Bone marrow (tissue), 2 donors: Measurements from ENCODE around the gene MT1B.

Experiments
- DNase-seq, 2 donors: peaks; one replicate each; lab custom pipeline; 2025; lab: John Stamatoyannopoulos, UW

Gene MT1B

GRCh38 chr16:56651586-56651985 is at the start of gene MT1B:
TSS of gene MT1B (plus strand) at chr16:56651886. CDS start at chr16:56651954, 68 bp downstream.
- DNase-seq: no peak

- DNase-seq: no peak
These were observed 48.1 kb upstream of the MT1B start for GRCh38 chr16:56603589-56603988.

GRCh38 chr16:56604966-56605365 is 46.7 kb upstream of the MT1B start:
- no peak for DNase-seq

- DNase-seq: no peak
These were observed 46.2 kb upstream of the MT1B start for GRCh38 chr16:56605475-56605874.

DNA sequence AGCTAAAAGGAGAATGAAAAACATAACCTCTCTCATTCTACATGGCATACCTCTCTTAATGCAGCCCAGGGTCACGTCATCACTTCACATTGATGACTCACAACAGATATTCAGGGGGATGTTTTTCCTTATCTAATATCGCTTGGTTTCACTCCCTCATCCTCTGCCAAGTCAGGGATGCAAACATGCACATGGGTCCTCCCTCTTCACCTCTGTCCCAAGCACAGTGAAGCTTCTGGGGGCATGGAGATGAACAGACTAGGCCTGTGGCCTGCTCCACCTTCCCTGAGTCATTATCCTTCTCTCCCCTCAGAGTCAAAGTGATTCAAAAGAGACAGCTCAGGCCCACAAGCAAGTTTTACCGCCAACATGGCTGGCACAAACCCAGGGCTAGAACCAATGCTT is 45.6 kb upstream of the MT1B start:
- no peak for DNase-seq

DNA sequence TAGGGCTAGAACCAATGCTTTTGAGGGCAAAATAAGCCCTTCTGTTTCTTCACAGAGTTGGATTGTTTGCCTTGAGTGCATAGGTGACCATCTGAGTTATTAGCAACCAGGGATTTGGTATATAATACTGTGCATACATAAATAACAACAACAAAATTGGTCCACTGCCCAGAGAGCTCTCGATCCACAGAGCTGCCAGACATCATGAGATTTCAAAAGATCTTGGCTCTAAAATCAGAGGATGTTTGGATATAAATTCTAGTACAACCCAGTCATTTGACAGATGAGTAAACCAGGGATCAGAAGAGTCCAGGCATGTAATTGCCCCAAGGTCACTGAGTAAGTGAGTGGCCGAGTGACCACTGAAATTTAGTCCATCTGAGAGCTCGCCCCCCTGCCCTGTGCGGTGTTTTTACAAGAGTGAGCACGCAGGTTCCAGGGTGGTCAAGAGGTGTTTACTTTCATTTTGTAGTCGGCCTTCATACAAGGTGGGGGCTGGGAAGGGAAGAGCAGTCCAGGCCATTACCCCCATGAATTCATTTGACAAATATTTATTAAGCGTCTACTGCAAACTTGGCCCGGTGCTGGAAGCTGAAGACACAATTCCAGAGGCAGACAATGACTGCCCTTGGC is 45.1 kb upstream of the MT1B start:
- no peak for DNase-seq

GRCh38 chr16:56607109-56607618 is 44.5 kb upstream of the MT1B start:
- no peak for DNase-seq

DNA sequence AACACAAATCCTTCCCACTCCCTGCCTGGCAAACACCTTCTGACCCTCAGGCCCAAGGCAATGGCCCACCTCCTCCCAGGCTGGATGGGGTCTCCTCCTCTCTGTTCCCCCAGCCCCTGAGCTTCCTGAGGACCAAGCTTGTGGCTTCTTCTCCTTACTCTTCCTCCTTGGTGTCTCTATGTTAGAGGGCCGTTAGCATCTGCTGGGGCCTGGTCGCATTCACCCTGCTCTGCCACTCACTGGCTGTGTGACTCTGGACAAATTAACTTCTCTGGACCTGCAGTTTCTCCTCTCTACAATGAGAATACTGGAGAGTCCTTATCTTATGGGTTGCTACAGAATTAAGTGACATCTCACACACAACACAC is 44.0 kb upstream of the MT1B start:
- no peak for DNase-seq

DNA sequence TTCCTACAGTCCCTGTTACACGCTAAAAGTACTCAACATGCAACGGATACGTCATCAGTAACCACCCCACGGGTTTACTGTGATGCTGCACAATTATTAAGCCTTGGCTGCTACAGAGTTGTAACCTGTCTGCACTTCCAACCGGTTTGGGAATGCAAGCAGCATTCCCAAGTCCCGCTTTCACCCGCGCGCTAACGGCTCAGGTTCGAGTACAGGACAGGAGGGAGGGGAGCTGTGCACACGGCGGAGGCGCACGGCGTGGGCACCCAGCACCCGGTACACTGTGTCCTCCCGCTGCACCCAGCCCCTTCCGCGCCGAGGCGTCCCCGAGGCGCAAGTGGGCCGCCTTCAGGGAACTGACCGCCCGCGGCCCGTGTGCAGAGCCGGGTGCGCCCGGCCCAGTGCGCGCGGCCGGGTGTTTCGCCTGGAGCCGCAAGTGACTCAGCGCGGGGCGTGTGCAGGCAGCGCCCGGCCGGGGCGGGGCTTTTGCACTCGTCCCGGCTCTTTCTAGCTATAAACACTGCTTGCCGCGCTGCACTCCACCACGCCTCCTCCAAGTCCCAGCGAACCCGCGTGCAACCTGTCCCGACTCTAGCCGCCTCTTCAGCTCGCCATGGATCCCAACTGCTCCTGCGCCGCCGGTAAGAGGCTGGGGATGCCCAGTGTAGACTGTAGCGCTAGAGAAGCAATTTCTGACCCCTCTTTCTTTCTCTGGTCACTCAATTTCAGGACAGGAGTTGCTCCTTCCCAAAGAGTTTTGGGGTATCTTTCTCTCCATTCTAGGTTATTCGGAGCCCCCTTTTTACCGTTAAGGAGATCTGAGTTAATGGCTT is 43.4 kb upstream of the MT1B start, which contains the start of gene MT2A:
Gene MT2A (plus strand): TSS at position 542 of the 833 bp plus-strand sequence. CDS start 72 bp downstream, at position 614.
- DNase-seq: peak; percentile 44 to 91

- no peak for DNase-seq
These were observed 42.7 kb upstream of the MT1B start for GRCh38 chr16:56608876-56609462.

DNA sequence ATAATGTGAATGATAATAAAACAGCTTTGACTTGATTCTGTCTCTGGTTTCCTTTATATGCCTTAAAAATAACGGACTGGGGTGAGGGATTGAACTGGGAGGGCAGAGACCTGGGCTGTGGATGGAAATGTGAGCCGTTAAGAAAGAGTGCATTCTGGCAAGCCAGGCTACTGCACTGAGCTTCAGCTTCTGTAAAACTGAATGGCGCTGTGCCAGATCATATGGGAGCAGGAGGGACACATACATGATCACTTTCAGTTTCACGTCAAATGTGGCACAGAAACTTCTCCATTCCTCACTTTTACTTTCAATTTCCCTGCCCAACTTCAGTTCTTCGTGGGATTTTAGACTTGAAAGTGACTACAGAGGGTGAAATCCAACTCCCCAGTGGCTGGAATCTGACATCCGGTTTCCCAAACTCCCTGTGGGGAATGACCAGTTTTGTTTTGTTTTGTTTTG is 42.2 kb upstream of the MT1B start:
- DNase-seq: peak; percentile 22 to 94

GRCh38 chr16:56610017-56610608 is 41.6 kb upstream of the MT1B start:
- no peak for DNase-seq

DNA sequence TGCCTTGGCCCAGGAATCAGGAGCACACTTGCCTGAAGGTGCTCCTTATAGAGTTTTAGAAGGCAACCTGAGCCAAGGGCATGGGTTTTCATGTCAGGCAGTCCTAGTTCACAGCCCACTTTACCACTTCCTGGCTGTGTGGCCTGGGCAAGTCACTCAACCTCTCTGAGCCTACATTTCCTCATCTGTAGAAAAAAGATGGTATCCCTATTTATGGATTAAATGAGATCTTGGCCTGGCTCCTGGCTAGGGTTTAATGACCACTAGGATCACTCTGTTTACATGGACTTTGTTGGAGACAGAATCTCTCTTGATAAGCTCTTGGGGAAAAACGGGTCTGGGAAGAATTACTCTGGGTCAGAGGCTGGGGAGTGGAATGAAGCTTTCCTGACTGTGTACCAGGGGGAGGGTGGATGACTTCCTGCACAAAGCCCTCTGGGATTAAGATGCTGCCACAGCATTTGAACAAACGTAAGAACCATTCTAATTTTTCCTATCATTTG is 41.0 kb upstream of the MT1B start:
- no peak for DNase-seq

DNA sequence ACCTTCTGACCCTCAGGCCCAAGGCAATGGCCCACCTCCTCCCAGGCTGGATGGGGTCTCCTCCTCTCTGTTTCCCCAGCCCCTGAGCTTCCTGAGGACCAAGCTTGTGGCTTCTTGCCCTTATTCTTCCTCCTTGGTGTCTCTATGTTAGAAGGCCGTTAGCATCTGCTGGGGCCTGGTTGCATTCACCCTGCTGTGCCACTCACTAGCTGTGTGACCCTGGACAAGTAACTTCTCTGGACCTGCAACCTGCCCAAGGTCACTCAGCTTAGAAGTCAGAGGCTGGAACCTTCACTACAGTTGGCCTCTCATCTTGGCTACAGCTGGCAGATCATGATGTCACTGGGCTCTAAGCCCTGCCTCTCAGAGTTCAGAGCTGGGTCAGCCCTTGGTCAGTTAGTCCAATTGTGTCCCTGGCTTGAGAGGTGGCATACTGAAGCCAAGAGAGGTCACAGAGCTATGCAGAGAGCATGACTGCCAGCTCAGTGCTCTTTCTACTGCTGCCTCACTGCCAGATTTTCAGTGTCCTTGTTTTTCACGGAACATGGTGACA is 40.3 kb upstream of the MT1B start:
- DNase-seq: no peak

DNA sequence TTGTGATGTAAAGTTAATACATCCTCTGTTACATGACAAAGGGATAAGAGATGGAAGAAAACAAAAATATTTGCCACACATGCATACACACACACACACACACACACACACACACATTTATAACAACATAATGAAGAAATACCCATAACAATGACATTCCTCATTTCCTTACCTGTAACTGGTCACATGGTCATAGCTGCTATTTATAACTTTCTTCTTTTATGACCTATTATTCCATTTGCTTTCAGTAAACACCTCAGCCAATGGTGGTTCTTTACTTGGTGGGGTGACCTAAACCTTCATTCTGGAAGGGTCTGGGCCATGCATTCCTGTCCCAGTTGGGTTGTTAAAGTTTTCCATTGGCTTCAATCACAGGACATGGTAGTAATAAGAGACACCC is 38.0 kb upstream of the MT1B start:
- DNase-seq: no peak

DNA sequence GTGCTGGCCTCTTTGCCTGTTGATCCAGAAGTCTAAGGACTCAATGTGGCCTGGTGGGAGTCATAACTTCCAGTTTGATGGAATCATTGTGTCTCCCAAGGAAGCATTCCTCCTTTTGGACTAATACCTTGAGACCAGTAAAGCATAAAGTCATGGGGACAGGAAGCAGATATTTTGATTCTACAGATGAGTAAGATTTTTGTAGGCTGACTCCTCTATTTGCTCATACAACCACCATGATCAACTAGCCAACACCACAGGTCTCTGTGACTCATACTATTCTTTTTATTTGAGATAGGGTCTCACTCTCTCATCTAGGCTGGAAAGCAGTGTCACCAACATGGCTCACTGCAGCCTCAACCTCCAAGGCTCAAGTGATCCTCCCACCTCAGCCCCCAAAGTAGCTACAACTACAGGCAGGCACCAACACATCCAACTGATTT is 37.1 kb upstream of the MT1B start:
- DNase-seq: no peak

GRCh38 chr16:56615353-56615752 is 36.3 kb upstream of the MT1B start:
- no peak for DNase-seq

DNA sequence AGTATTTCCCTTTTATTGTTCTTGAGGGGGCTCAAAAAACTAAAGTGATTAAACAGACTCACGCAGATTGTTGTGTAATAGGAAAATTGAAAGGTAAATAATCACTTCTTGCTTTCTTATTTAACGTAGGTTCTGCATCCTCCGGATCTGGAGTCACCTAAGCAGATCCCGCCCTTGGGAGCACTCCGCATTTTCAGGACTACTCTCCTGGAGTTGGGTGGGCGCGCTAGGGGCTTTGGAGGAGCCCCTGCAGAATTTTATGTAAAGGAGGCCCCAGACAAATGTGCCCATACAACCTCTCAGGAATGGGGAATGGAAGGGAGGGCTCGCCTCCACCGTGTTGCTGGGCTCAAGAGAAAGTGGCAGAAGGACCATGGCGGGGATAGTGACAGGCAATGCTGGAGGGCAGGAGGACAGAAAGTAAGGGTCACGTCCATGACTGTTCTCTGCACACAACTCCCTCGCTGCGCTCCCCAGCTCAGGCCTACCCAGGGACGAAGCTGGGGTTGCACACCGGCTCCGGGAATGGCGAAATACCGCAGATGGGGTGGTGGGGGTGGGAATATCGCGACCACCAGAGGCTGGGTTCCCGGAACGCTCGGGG is 35.0 kb upstream of the MT1B start:
- no peak for DNase-seq

DNA sequence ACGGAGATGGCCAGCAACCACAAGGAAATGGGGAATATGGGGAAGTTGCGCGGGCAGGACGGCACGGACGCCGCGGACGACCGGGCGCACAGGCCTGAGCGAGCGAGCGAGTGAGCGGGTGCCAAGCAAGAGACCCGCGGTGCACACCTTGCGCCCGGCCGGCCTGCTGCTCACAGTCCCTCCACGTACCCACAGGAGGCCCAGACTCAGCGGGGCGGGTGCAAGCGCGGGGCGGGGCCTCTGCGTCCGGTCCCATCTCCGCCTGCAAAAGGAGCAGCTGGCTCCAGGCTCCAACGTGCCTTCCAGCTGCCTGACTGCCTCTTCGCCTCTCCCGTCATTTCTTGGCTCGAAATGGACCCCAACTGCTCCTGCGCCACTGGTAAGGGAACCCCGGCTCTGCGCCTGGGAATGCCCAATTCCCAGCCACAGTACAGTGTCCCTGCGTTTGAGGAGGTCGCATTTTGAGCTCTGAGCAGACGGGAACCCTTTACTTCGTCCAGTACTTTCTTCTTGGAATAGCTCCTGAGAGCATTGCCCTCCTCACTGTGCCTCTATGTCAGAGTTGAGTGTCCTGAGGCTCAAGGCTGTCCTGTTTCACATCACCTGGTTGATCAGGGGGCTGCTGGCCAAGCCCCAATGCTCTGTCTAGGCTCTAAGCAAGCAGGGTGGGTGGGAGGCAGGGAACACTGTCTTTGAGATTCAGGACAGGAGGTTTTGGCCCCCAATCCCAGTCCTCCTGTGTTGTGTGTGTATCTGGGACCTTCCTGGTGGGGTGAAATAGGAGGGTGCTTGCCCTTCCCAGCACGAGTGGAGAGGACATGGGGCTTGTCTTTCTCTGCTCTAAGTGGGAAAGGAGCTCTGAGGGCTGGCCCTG is 34.2 kb upstream of the MT1B start:
- no peak for DNase-seq

- no peak for DNase-seq
These were observed 33.5 kb upstream of the MT1B start for GRCh38 chr16:56618138-56618537.
